Activated CD8-positive, alpha-beta T cell treated with anti-CD3 and anti-CD28 coated beads, Interleukin-2, amount 10 ng/mL, durations not matched to agents 7 days and 5 days (primary cell): ENCODE data around the gene MATCAP1. TPM values are rescaled to one million over a fixed set of nuclear protein-coding genes. Genes with fewer than 3 reads are reported as not detected.
A peak's percentile ranks its signal among the peaks of the same experiment; 100 is the strongest.

Experiments
- ATAC-seq: fragments of 150-1000 bp; cut with Tn5 transposase; one replicate; pipeline ENCODE4 v1.10.0; 2021; ENCODE audit warnings: moderate library complexity
- CTCF ChIA-PET: fragments of 350-600 bp; sonication (Branson Sonifier 250); formaldehyde crosslinking; loops from one replicate; lab custom pipeline; 2021; ENCODE audit warnings: antibody characterized with exemption; lab: Charles Lee
- POLR2A ChIA-PET: fragments of 350-600 bp; sonication (Branson Sonifier 250); formaldehyde crosslinking; loops from one replicate; lab custom pipeline; 2021; ENCODE audit warnings: antibody characterized with exemption; lab: Charles Lee
- DNase-seq: peaks from one replicate; pipeline ENCODE4 v3.0.0-alpha.2; 2020
- H3K27ac Mint-ChIP-seq: one replicate; pipeline ENCODE4 v1.8.0; 2021; ENCODE audit warnings: mild to moderate bottlenecking, mixed read lengths
- H3K27me3 Mint-ChIP-seq: one replicate; pipeline ENCODE4 v1.8.0; 2021; ENCODE audit warnings: low read depth, mixed read lengths
- H3K36me3 Mint-ChIP-seq: one replicate; pipeline ENCODE4 v1.8.0; 2021; ENCODE audit warnings: low read depth, mixed read lengths
- H3K4me1 Mint-ChIP-seq: one replicate; pipeline ENCODE4 v1.8.0; 2021; ENCODE audit warnings: low read depth, mixed read lengths
- H3K4me3 Mint-ChIP-seq: one replicate; pipeline ENCODE4 v1.8.0; 2021; ENCODE audit warnings: mild to moderate bottlenecking, mixed read lengths
- H3K9me3 Mint-ChIP-seq: one replicate; pipeline ENCODE4 v1.8.0; 2022; ENCODE audit warnings: mixed read lengths; ENCODE audit not compliant: insufficient read depth
- total RNA-seq, 2 experiments: library from RNA; stranded (reverse); gene quantifications; one replicate each; pipeline ENCODE4 v1.2.3, GENCODE V29; 2021

Gene MATCAP1
- total RNA-seq, 2 experiments from 2014 or later, result 43.3 to 48.2 TPM

- peaks cover 20% of the 10 kb centered on the region for H3K36me3 Mint-ChIP-seq
- ATAC-seq (no peak), DNase-seq (peak; percentile 48)
- H3K9me3 Mint-ChIP-seq, result no peaks in the 10 kb centered on the region
- peaks cover 31% of the 10 kb centered on the region for H3K4me1 Mint-ChIP-seq
- no peak overlapping the region for H3K4me3 Mint-ChIP-seq
- ChIA-PET CTCF (interaction anchor here (0.7 to 1.5 kb wide), 5 partner anchors 10 to 162 kb away, joined by 3 to 11 read pairs (median 5); partner anchors contain the start of genes FBXL8 and TRADD), POLR2A (no interaction called here)
- H3K27me3 Mint-ChIP-seq, result peaks cover 11% of the 10 kb centered on the region
- no peak overlapping the region for H3K27ac Mint-ChIP-seq
Measured at GRCh38 chr16:67179421-67180080, 4.2 kb downstream of the MATCAP1 start.

DNA sequence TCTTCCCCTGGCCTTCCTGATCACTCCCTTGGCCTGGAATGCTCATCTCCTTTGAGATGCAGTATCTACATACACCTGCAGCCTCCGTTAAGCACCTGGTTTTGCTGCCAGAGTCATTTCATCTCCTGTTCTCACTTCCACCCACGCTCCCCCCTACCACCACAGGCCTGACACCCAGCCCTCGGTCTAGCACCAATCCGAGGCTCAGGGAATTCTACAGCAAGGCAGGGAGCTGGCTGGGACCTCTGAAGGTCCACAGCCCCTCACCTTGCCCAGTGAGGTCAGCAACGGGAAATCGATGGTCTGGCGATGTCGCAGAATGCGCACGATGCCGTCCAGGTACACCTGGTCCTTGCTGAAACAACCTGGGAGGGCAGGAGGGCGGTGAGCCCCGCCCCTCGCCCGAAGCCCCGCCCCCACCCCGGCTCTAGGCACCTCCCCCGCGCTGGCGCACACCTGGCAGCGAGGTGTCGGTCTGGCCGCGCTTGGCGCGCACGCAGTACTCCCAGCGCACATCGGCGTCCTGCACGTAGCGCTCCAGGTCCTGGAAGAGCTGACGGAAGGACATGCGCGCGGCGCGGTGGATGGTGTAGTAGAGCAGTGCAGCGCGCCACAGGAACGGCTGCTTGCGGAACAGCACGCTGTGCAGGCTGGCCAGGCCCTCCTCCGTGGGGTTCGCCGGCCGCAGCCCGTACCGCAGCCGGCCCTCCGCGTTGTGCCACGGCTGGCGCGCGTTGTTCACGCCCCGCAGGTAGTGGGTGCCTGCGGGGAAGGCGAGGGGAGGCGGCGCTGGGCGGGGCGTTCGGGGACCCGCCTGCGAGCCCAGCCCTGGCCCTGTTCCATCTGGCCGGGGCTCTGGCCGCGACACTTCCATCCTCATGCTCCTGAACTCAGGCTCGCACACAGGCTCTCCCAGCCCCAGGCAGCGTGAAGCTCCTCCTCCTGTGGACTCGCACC, 5.7 kb downstream of the MATCAP1 start:
- Mint-ChIP-seq H3K9me3 (no peaks in the 10 kb centered on the region), H3K27ac (no peak overlapping the region), H3K4me3 (peak overlapping the region; percentile 61), H3K27me3 (peaks cover 21% of the 10 kb centered on the region), H3K4me1 (peaks cover 45% of the 10 kb centered on the region), H3K36me3 (peaks cover 22% of the 10 kb centered on the region)
- DNase-seq (peak; percentile 69), ATAC-seq (peak; percentile 55)
- ChIA-PET POLR2A (interaction anchor here (0.6 kb wide), 1 partner anchor 70 kb away, joined by 3 read pairs; no protein-coding TSS in a partner anchor), CTCF (interaction anchor here (0.8 to 6.6 kb wide), 6 partner anchors 9 to 297 kb away, joined by 3 to 47 read pairs (median 5); partner anchors contain the start of genes FBXL8, PDP2 and TRADD)

- Mint-ChIP-seq H3K27me3 (peaks cover 29% of the 10 kb centered on the region), H3K9me3 (no peaks in the 10 kb centered on the region), H3K4me1 (peaks cover 50% of the 10 kb centered on the region), H3K4me3 (no peak overlapping the region), H3K27ac (no peak overlapping the region), H3K36me3 (peaks cover 22% of the 10 kb centered on the region)
- ATAC-seq (no peak), DNase-seq (no peak)
- CTCF ChIA-PET, result interaction anchor here (0.8 to 6.6 kb wide), 9 partner anchors 8 to 296 kb away, joined by 3 to 47 read pairs (median 6); partner anchors contain the start of genes FBXL8, MATCAP1, PDP2 and TRADD
- POLR2A ChIA-PET, result interaction anchor here (1.0 to 2.2 kb wide), 4 partner anchors 12 to 69 kb away, joined by 3 to 11 read pairs (median 4); partner anchors contain the start of genes FBXL8 and TRADD
Measured at GRCh38 chr16:67176662-67177061, 7.1 kb downstream of the MATCAP1 start.

DNA sequence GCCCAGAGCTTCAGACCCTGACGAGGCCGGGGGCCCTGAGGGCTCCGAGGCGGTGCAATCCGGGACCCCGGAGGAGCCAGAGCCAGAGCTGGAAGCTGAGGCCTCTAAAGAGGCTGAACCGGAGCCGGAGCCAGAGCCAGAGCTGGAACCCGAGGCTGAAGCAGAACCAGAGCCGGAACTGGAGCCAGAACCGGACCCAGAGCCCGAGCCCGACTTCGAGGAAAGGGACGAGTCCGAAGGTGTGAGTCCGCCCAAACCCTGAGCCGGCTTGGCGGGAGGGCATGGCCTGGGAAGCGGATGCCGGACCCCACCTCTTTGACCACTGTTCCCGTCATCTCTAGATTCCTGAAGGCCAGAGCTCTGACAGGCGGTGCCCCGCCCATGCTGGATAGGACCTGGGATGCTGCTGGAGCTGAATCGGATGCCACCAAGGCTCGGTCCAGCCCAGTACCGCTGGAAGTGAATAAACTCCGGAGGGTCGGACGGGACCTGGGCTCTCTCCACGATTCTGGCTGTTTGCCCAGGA, 9.0 kb downstream of the MATCAP1 start:
- DNase-seq (no peak), ATAC-seq (no peak)
- H3K27ac Mint-ChIP-seq, result no peak overlapping the region
- H3K9me3 Mint-ChIP-seq, result no peaks in the 10 kb centered on the region
- ChIA-PET POLR2A (interaction anchor here (2.2 to 3.2 kb wide), 2 partner anchors 11 to 15 kb away, joined by 11 to 13 read pairs; partner anchors contain the start of genes FBXL8 and TRADD), CTCF (interaction anchor here (1.3 to 6.6 kb wide), 6 partner anchors 8 to 197 kb away, joined by 3 to 47 read pairs (median 18); partner anchors contain the start of genes FBXL8, MATCAP1 and TRADD)
- H3K4me1 Mint-ChIP-seq, result peaks cover 62% of the 10 kb centered on the region
- H3K27me3 Mint-ChIP-seq, result peaks cover 41% of the 10 kb centered on the region
- peaks cover 22% of the 10 kb centered on the region for H3K36me3 Mint-ChIP-seq
- no peak overlapping the region for H3K4me3 Mint-ChIP-seq

- peak; percentile 76 for DNase-seq
- Mint-ChIP-seq H3K27me3 (peaks cover 42% of the 10 kb centered on the region), H3K4me1 (peaks cover 67% of the 10 kb centered on the region), H3K4me3 (peak overlapping the region; percentile 74), H3K27ac (peak overlapping the region; percentile 47), H3K36me3 (peaks cover 20% of the 10 kb centered on the region), H3K9me3 (no peaks in the 10 kb centered on the region)
- ATAC-seq, result peak; percentile 77
- ChIA-PET POLR2A (interaction anchor here (0.6 to 3.2 kb wide), 6 partner anchors 10 to 162 kb away, joined by 3 to 13 read pairs (median 4); partner anchors contain the start of genes FBXL8, HSF4 and TRADD), CTCF (interaction anchor here (0.6 to 6.6 kb wide), 7 partner anchors 11 to 466 kb away, joined by 3 to 47 read pairs (median 6); partner anchors contain the start of genes FBXL8, MATCAP1 and TRADD)
Measured at GRCh38 chr16:67173808-67174705, 9.7 kb downstream of the MATCAP1 start.

GRCh38 chr16:67173323-67173722, 10.4 kb downstream of the MATCAP1 start:
- peaks cover 18% of the 10 kb centered on the region for H3K36me3 Mint-ChIP-seq
- peaks cover 61% of the 10 kb centered on the region for H3K4me1 Mint-ChIP-seq
- DNase-seq, result no peak
- H3K9me3 Mint-ChIP-seq, result no peaks in the 10 kb centered on the region
- H3K27me3 Mint-ChIP-seq, result peaks cover 42% of the 10 kb centered on the region
- H3K27ac Mint-ChIP-seq, result peak overlapping the region; percentile 63
- ChIA-PET POLR2A (interaction anchor here (1.1 to 3.2 kb wide), 3 partner anchors 9 to 13 kb away, joined by 3 to 13 read pairs (median 3); partner anchors contain the start of genes FBXL8, HSF4 and TRADD), CTCF (interaction anchor here (0.6 to 6.6 kb wide), 8 partner anchors 11 to 465 kb away, joined by 3 to 47 read pairs (median 5); partner anchors contain the start of genes FBXL8, MATCAP1 and TRADD)
- ATAC-seq, result no peak
- H3K4me3 Mint-ChIP-seq, result peak overlapping the region; percentile 74

DNA sequence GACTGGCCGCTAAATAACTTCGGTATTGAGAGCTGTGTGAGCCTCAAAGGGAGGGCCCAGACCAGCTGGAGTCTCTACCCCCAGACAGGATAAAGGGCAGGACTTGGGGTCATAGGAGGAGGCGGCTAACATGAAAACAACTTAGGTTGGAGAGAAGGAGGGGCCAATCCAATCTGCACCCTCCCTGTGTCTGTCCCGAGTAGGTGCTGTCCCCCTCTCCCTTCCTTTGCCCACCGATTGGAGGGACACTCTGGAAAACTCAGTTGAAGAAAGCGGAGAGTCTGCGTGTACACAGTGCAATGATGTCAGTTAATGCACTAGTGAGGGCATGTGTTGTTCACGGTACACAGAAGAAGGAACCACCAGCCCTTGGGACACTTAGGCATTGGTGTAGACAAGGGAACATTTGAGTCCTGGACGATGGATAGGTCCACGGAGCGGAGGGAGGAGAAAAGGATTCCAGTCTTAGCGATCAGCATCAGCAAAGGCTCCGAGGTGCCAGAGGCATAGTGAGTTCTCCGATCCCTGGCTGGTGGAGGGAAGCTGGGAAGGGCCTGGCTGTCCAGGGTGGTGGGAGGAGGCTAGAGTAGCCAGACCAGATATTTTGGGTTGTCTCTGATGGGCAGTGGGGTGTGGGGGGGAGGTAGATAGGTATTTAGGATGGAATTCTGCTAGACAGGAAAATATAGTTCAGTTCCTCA, 12.7 kb downstream of the MATCAP1 start:
- POLR2A ChIA-PET, result interaction anchor here (0.7 kb wide), 1 partner anchor 12 kb away, joined by 3 read pairs; no protein-coding TSS in a partner anchor
- DNase-seq, result no peak
- Mint-ChIP-seq H3K27ac (no peak overlapping the region), H3K4me1 (peaks cover 59% of the 10 kb centered on the region), H3K36me3 (peaks cover 10% of the 10 kb centered on the region), H3K9me3 (no peaks in the 10 kb centered on the region), H3K27me3 (peaks cover 49% of the 10 kb centered on the region), H3K4me3 (peak overlapping the region; percentile 42)
- CTCF ChIA-PET, result interaction anchor here (0.7 to 3.2 kb wide), 6 partner anchors 11 to 118 kb away, joined by 3 to 17 read pairs (median 8); partner anchors contain the start of gene FBXL8
- no peak for ATAC-seq

DNA sequence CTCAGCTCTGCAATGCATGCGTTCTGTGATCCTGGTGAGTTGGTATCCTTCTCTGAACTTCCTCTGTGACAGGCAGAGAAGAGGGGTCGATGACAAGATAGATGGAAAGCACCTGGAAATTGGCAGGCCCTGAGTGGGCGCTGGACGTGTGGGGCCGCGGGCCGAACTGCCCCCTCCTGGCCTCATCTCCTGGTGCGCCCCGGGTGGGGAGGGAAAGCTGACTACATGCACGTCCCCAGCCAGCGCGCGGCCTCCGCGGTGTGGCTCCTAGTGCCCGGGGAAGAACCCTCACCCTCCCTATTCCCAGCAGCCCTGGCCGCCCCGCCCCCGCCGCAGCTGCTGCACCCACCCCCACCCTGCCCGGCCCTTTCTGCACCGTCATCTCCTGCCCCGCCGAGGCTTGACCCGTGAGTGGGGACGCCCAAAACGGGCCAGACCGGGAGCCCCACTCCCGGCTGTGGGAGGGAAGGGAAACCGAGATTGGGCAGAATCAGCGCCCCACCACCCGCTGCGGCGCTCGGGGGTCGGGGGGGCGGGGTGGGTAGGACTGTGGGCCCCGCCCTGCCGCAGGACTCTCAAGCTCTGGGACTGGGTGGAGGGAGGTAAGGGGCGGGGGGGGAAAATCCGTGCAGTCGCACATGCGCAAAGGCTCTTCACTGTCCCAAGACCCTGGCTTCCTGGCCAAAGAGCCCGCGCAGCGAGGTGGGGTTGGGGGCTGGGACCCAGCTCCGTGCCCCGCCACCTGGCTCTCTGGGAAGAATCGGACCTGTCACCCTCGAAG, 13.4 kb downstream of the MATCAP1 start, which contains the start of gene NOL3:
TSS of gene NOL3 (plus strand) at position 371 of the 781 bp plus-strand sequence.
- DNase-seq (peak; percentile 65), ATAC-seq (peak; percentile 25)
- CTCF ChIA-PET, result interaction anchor here (0.7 to 3.2 kb wide), 11 partner anchors 8 to 152 kb away, joined by 3 to 17 read pairs (median 4); partner anchors contain the start of gene FBXL8
- H3K36me3 Mint-ChIP-seq, result peaks cover 7% of the 10 kb centered on the region
- no peaks in the 10 kb centered on the region for H3K9me3 Mint-ChIP-seq
- H3K27me3 Mint-ChIP-seq, result peaks cover 53% of the 10 kb centered on the region
- H3K27ac Mint-ChIP-seq, result peak within 1 kb of the TSS; percentile 13
- peaks cover 60% of the 10 kb centered on the region for H3K4me1 Mint-ChIP-seq
- peak within 1 kb of the TSS; percentile 76 for H3K4me3 Mint-ChIP-seq
- POLR2A ChIA-PET, result interaction anchor here (0.6 to 1.7 kb wide), 3 partner anchors 11 to 142 kb away, joined by 3 read pairs; partner anchors contain the start of genes CBFB and TMEM208
